HG03060 (cell line): ENCODE results near the gene TOGARAM2.
"Not testable (repeated sequence)": the region's sequence is repeated elsewhere in the genome, so short reads cannot be mapped to it uniquely, and the experiment has no call there.

Source experiments
- ATAC-seq: cut with Tn5 transposase; IDR thresholded peaks from one replicate; pipeline ENCODE4 v1.9.1; 2021; ENCODE audit warnings: low read depth, moderate number of reproducible peaks; ENCODE audit not compliant: unreplicated experiment

TOGARAM2 gene

GRCh38 chr2:29070526-29070925, 89.4 kb downstream of the TOGARAM2 start:
- ATAC-seq = no peak

GRCh38 chr2:29071032-29071975, 90.2 kb downstream of the TOGARAM2 start:
- ATAC-seq = no peak

GRCh38 chr2:29072251-29072650, 91.2 kb downstream of the TOGARAM2 start:
- no peak for ATAC-seq

- ATAC-seq = no peak
Observed at GRCh38 chr2:29072971-29073725, 92.0 kb downstream of the TOGARAM2 start.

GRCh38 chr2:29073933-29074332, 92.8 kb downstream of the TOGARAM2 start:
- no peak for ATAC-seq

GRCh38 chr2:29074411-29074810, 93.3 kb downstream of the TOGARAM2 start, which contains the start of gene PCARE:
Gene PCARE, minus strand, starts transcription at chr2:29074523. Its CDS starts 262 bp downstream, at chr2:29074261.
- no peak for ATAC-seq

- ATAC-seq = no peak
Observed at GRCh38 chr2:29075894-29076705, 95.0 kb downstream of the TOGARAM2 start.

GRCh38 chr2:29079887-29080286, 98.8 kb downstream of the TOGARAM2 start:
- no peak for ATAC-seq

GRCh38 chr2:29080886-29081743, 100.0 kb downstream of the TOGARAM2 start:
- ATAC-seq = no peak

- no peak for ATAC-seq
Observed at GRCh38 chr2:29082804-29083495, 101.9 kb downstream of the TOGARAM2 start.

GRCh38 chr2:29084554-29084953, 103.5 kb downstream of the TOGARAM2 start:
- no peak for ATAC-seq

- not testable (repeated sequence) for ATAC-seq
Observed at GRCh38 chr2:29090311-29090710, 109.2 kb downstream of the TOGARAM2 start.

- ATAC-seq = no peak
Observed at GRCh38 chr2:29096969-29097368, 115.9 kb downstream of the TOGARAM2 start.

- ATAC-seq = no peak
Observed at GRCh38 chr2:29097569-29097968, 116.5 kb downstream of the TOGARAM2 start.

- ATAC-seq = no peak
Observed at GRCh38 chr2:29100564-29100963, 119.5 kb downstream of the TOGARAM2 start.
